Common myeloid progenitor, CD34-positive (primary cell): ENCODE measurements around the gene NCOA7.

Experiments
- CTCF ChIA-PET: fragments of 350-600 bp; sonication (Branson Sonifier 250); formaldehyde crosslinking; loops from one replicate; lab custom pipeline; 2021; ENCODE audit warnings: antibody characterized with exemption; lab: Charles Lee
- POLR2A ChIA-PET: fragments of 350-600 bp; sonication (Branson Sonifier 250); formaldehyde crosslinking; loops from one replicate; lab custom pipeline; 2021; ENCODE audit warnings: antibody characterized with exemption; lab: Charles Lee
- DNase-seq, 3 donors: peaks; one replicate each; pipeline versions ENCODE4 v3.0.0 to v3.0.0-alpha.2; 2013
- H3K27ac ChIP-seq, 2 experiments: 1 replicate in 1 of 2; 2 replicates in 1 of 2; pipeline ENCODE4 v1.7.0; 2013; ENCODE audit warnings: inconsistent platforms in 2 of 2, low read length in 2 of 2, mild to moderate bottlenecking in 2 of 2, low read depth in 1 of 2, moderate library complexity in 1 of 2; ENCODE audit not compliant: severe bottlenecking in 2 of 2, insufficient read depth in 1 of 2, poor library complexity in 1 of 2
- H3K27me3 ChIP-seq, 5 experiments: replicated peaks in 2 of 5; 1 replicate in 3 of 5; 2 replicates in 2 of 5; pipeline versions ENCODE4 v1.6.1 to v1.7.0; 2013; ENCODE audit warnings: low read length in 4 of 5, mild to moderate bottlenecking in 2 of 5, moderate library complexity in 2 of 5, inconsistent platforms in 1 of 5; ENCODE audit not compliant: insufficient read depth in 5 of 5, control insufficient read depth in 4 of 5
- H3K36me3 ChIP-seq, 4 experiments: 1 replicate in 2 of 4; 2 replicates in 2 of 4; pipeline versions ENCODE4 v1.6.1 to v1.7.0; 2013; ENCODE audit warnings: low read length in 3 of 4, control low read depth in 1 of 4, mild to moderate bottlenecking in 1 of 4; ENCODE audit not compliant: control insufficient read depth in 4 of 4, insufficient read depth in 4 of 4
- H3K4me1 ChIP-seq, 4 experiments: 1 replicate in 3 of 4; 2 replicates in 1 of 4; pipeline versions ENCODE4 v1.6.1 to v1.7.1; 2013; ENCODE audit warnings: low read length in 3 of 4, mild to moderate bottlenecking in 3 of 4, control low read depth in 1 of 4, inconsistent platforms in 1 of 4, moderate library complexity in 1 of 4; ENCODE audit not compliant: control insufficient read depth in 4 of 4, insufficient read depth in 4 of 4; ENCODE audit errors: control extremely low read depth in 1 of 4
- H3K4me3 ChIP-seq, 7 experiments: 1 replicate in 4 of 7; 2 replicates in 3 of 7; pipeline versions ENCODE4 v1.5.1 to v1.7.0; 2013; ENCODE audit warnings: mild to moderate bottlenecking in 7 of 7, low read length in 6 of 7, moderate library complexity in 6 of 7, inconsistent platforms in 2 of 7, low read depth in 2 of 7, control low read depth in 1 of 7; ENCODE audit not compliant: insufficient read depth in 4 of 7, control insufficient read depth in 1 of 7; ENCODE audit errors: extremely low read depth in 1 of 7
- H3K9me3 ChIP-seq, 5 experiments: 1 replicate in 4 of 5; 2 replicates in 1 of 5; pipeline versions ENCODE4 v1.6.1 to v1.7.1; 2013; ENCODE audit warnings: low read length in 4 of 5, mild to moderate bottlenecking in 2 of 5, inconsistent platforms in 1 of 5, low read depth in 1 of 5, moderate library complexity in 1 of 5; ENCODE audit not compliant: control insufficient read depth in 4 of 5, insufficient read depth in 2 of 5; ENCODE audit errors: control extremely low read depth in 1 of 5
- WGBS: methylation state at CpG from one replicate; pipeline ENCODE4 v1.1.5; 2013; ENCODE audit not compliant: insufficient coverage; 5-methylcytosine and 5-hydroxymethylcytosine counted together

NCOA7 gene

GRCh38 chr6:125850361-125850760, 59.6 kb downstream of the NCOA7 start:
- Histone ChIP-seq H3K4me1 (peaks cover 2 to 17% (median 9%) of the 10 kb centered on the region in 4 experiments), H3K27me3 (no peaks in the 10 kb centered on the region), H3K4me3 (no peak overlapping the region), H3K36me3 (peaks cover 0 to 6% (median 3%) of the 10 kb centered on the region in 4 experiments), H3K27ac (no peak overlapping the region), H3K9me3 (no peaks in the 10 kb centered on the region)
- CTCF ChIA-PET: interaction anchor here (0.9 to 1.6 kb wide), 4 partner anchors 12 to 108 kb away, joined by 3 to 5 read pairs (median 4); partner anchors contain the start of gene NCOA7
- no peak for DNase-seq
- 100% methylated on average over 2 of the region's 3 CpGs for WGBS
- POLR2A ChIA-PET: no interaction called here

- no peak for DNase-seq
- Histone ChIP-seq H3K27me3 (no peaks in the 10 kb centered on the region), H3K4me3 (no peak overlapping the region), H3K9me3 (no peaks in the 10 kb centered on the region), H3K4me1 (peaks cover 2 to 10% (median 9%) of the 10 kb centered on the region in 4 experiments), H3K36me3 (peaks cover 4 to 21% (median 6%) of the 10 kb centered on the region in 4 experiments), H3K27ac (no peak overlapping the region)
- CTCF ChIA-PET: interaction anchor here (1.2 to 1.6 kb wide), 2 partner anchors 18 to 57 kb away, joined by 5 read pairs; no protein-coding TSS in a partner anchor
- 100% methylated on average over 1 of the region's 2 CpGs for WGBS
- POLR2A ChIA-PET: no interaction called here
Observed at GRCh38 chr6:125852587-125852986, 61.8 kb downstream of the NCOA7 start.

- H3K9me3 ChIP-seq: no peaks in the 10 kb centered on the region
- POLR2A ChIA-PET: no interaction called here
- CTCF ChIA-PET: interaction anchor here (0.7 to 1.6 kb wide), 3 partner anchors 18 to 72 kb away, joined by 3 to 5 read pairs (median 5); no protein-coding TSS in a partner anchor
Observed at GRCh38 chr6:125853168-125853567, 62.4 kb downstream of the NCOA7 start.

GRCh38 chr6:125853756-125854155, 63.0 kb downstream of the NCOA7 start:
- Histone ChIP-seq H3K36me3 (peaks cover 4 to 30% (median 6%) of the 10 kb centered on the region in 4 experiments), H3K27me3 (no peaks in the 10 kb centered on the region), H3K4me3 (no peak overlapping the region), H3K4me1 (peaks cover 2 to 10% (median 9%) of the 10 kb centered on the region in 4 experiments), H3K27ac (no peak overlapping the region), H3K9me3 (no peaks in the 10 kb centered on the region)
- POLR2A ChIA-PET: no interaction called here
- no peak for DNase-seq
- CTCF ChIA-PET: interaction anchor here (0.7 to 1.6 kb wide), 3 partner anchors 19 to 73 kb away, joined by 3 to 5 read pairs (median 5); no protein-coding TSS in a partner anchor
- 80% methylated on average over 1 of the region's 1 CpG for WGBS

More at GRCh38 chr6:125853168-125853567, 62.4 kb downstream of the NCOA7 start:
- 100% methylated on average over 1 of the region's 1 CpG for WGBS
- peak in 1 of 3 donors; percentile 21 for DNase-seq
- H3K4me3 ChIP-seq: no peak overlapping the region
- no peaks in the 10 kb centered on the region for H3K27me3 ChIP-seq
- peaks cover 4 to 26% (median 6%) of the 10 kb centered on the region in 4 experiments for H3K36me3 ChIP-seq
- H3K27ac ChIP-seq: no peak overlapping the region
- H3K4me1 ChIP-seq: peaks cover 2 to 10% (median 9%) of the 10 kb centered on the region in 4 experiments

- no peak for DNase-seq
- ChIA-PET POLR2A (no interaction called here), CTCF (no interaction called here)
- no peaks in the 10 kb centered on the region for H3K9me3 ChIP-seq
- peaks cover 2 to 10% (median 9%) of the 10 kb centered on the region in 4 experiments for H3K4me1 ChIP-seq
- H3K4me3 ChIP-seq: no peak overlapping the region
- H3K27me3 ChIP-seq: no peaks in the 10 kb centered on the region
- peaks cover 4 to 30% (median 6%) of the 10 kb centered on the region in 4 experiments for H3K36me3 ChIP-seq
- no peak overlapping the region for H3K27ac ChIP-seq
Observed at GRCh38 chr6:125854355-125854754, 63.6 kb downstream of the NCOA7 start.

GRCh38 chr6:125855783-125856182, 65.0 kb downstream of the NCOA7 start:
- POLR2A ChIA-PET: no interaction called here
- CTCF ChIA-PET: interaction anchor here (2.1 kb wide), 1 partner anchor 100 kb away, joined by 6 read pairs; the partner anchor contains the start of gene HINT3
- Histone ChIP-seq H3K36me3 (peaks cover 4 to 33% (median 7%) of the 10 kb centered on the region in 4 experiments), H3K9me3 (no peaks in the 10 kb centered on the region), H3K27me3 (no peaks in the 10 kb centered on the region), H3K27ac (no peak overlapping the region), H3K4me1 (peaks cover 2 to 10% (median 9%) of the 10 kb centered on the region in 4 experiments), H3K4me3 (no peak overlapping the region)
- no peak for DNase-seq
- WGBS: 100% methylated on average over 2 of the region's 6 CpGs

DNA sequence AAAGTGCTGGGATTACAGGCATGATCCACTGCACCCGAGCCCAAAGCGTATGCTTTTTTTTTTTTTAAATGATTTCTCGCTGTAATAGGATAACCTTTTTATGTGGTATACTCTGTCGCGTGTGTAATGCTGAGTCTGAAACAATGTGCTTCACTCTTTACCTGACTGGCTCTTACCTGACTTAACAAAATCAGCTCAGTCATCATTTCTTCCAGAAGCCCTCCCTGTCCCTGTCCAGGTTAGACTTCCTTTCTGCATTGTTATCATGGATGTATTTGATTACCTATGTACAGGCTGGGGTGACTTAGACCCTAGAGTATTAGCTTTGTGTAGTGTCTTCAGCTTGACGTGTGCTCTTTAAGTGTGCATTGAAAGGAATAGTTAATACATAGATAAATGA, 67.1 kb downstream of the NCOA7 start:
- 95% methylated on average over 2 of the region's 6 CpGs for WGBS
- Histone ChIP-seq H3K9me3 (no peaks in the 10 kb centered on the region), H3K27ac (no peak overlapping the region), H3K4me1 (peaks cover 2 to 10% (median 9%) of the 10 kb centered on the region in 4 experiments), H3K36me3 (peaks cover 2 to 39% (median 5%) of the 10 kb centered on the region in 4 experiments), H3K4me3 (no peak overlapping the region), H3K27me3 (no peaks in the 10 kb centered on the region)
- DNase-seq: no peak
- ChIA-PET CTCF (interaction anchor here (0.6 to 2.8 kb wide), 20 partner anchors 9 to 1278 kb away, joined by 3 to 20 read pairs (median 5); partner anchors contain the start of genes HINT3 and NCOA7), POLR2A (interaction anchor here (0.8 kb wide), 1 partner anchor 61 kb away, joined by 10 read pairs; no protein-coding TSS in a partner anchor)
